Activated gamma-delta T cell treated with Interleukin-2 at 50 U/mL for 16 hours (primary cell): Measurements from ENCODE around the gene PDGFB.

ENCODE experiments used
- DNase-seq: peaks from one replicate; pipeline ENCODE4 v3.0.0-alpha.2; 2020

Gene PDGFB

GRCh38 chr22:39194098-39194497 lies 50.7 kb downstream of the PDGFB start:
- no peak for DNase-seq

GRCh38 chr22:39188809-39189208 lies 56.0 kb downstream of the PDGFB start:
- no peak for DNase-seq

GRCh38 chr22:39185601-39186012 lies 59.2 kb downstream of the PDGFB start:
- DNase-seq, result no peak

- no peak for DNase-seq
Measured at GRCh38 chr22:39184586-39185577, 59.9 kb downstream of the PDGFB start.

- no peak for DNase-seq
Measured at GRCh38 chr22:39183991-39184585, 60.7 kb downstream of the PDGFB start.

GRCh38 chr22:39182478-39183030 lies 62.2 kb downstream of the PDGFB start:
- DNase-seq, result no peak

- no peak for DNase-seq
Measured at GRCh38 chr22:39181778-39182177, 63.0 kb downstream of the PDGFB start.

GRCh38 chr22:39181356-39181755 lies 63.4 kb downstream of the PDGFB start:
- DNase-seq, result no peak

GRCh38 chr22:39179841-39180335 lies 64.9 kb downstream of the PDGFB start:
- no peak for DNase-seq

- DNase-seq, result no peak
Measured at GRCh38 chr22:39179401-39179827, 65.4 kb downstream of the PDGFB start.

- DNase-seq, result no peak
Measured at GRCh38 chr22:39178206-39179111, 66.3 kb downstream of the PDGFB start.

GRCh38 chr22:39177791-39178190 lies 67.0 kb downstream of the PDGFB start:
- no peak for DNase-seq

GRCh38 chr22:39177456-39177775 lies 67.4 kb downstream of the PDGFB start:
- no peak for DNase-seq

- no peak for DNase-seq
Measured at GRCh38 chr22:39176714-39177455, 67.9 kb downstream of the PDGFB start.

- DNase-seq, result no peak
Measured at GRCh38 chr22:39176143-39176713, 68.6 kb downstream of the PDGFB start.

- DNase-seq, result no peak
Measured at GRCh38 chr22:39175353-39176142, 69.2 kb downstream of the PDGFB start.

GRCh38 chr22:39174498-39175352 lies 70.1 kb downstream of the PDGFB start:
- peak; percentile 81 for DNase-seq

- DNase-seq, result peak; percentile 58
Measured at GRCh38 chr22:39173787-39174497, 70.8 kb downstream of the PDGFB start.
